Neural crest cell (in vitro differentiated cells): Measurements from ENCODE around the gene TMTC1. TPM values are rescaled to one million over a fixed set of nuclear protein-coding genes. Genes with fewer than 3 reads are reported as not detected.

Experiments
- DNase-seq: peaks from one replicate; pipeline ENCODE4 v3.0.0; 2021; ENCODE audit warnings: low read depth, mixed read lengths, low spot score
- H3K27ac Mint-ChIP-seq: one replicate; pipeline ENCODE4 v1.8.0; 2021; ENCODE audit warnings: mild to moderate bottlenecking, mixed read lengths; ENCODE audit not compliant: unreplicated experiment
- H3K27me3 Mint-ChIP-seq: 2 replicates; pipeline ENCODE4 v1.8.0; 2021; ENCODE audit warnings: low read depth, mild to moderate bottlenecking, mixed read lengths
- H3K36me3 Mint-ChIP-seq: 2 replicates; pipeline ENCODE4 v1.8.0; 2021; ENCODE audit warnings: low read depth, mild to moderate bottlenecking, mixed read lengths
- H3K4me1 Mint-ChIP-seq: 2 replicates; pipeline ENCODE4 v1.8.0; 2021; ENCODE audit warnings: mixed read lengths
- H3K4me3 Mint-ChIP-seq: one replicate; pipeline ENCODE4 v1.8.0; 2021; ENCODE audit warnings: mild to moderate bottlenecking, mixed read lengths
- H3K9me3 Mint-ChIP-seq: 2 replicates; pipeline ENCODE4 v1.8.0; 2021; ENCODE audit warnings: mixed read lengths
- CTCF ChIP-seq: fragments of 200-600 bp; sonication (generic); conservative IDR thresholded peaks from 2 replicates; pipeline ENCODE4 v1.5.0; 2021; ENCODE audit warnings: antibody characterized with exemption, mild to moderate bottlenecking
- total RNA-seq: library from RNA; stranded (reverse); gene quantifications from 2 replicates; pipeline ENCODE4 v1.2.1, GENCODE V29; 2021

Gene TMTC1
- total RNA-seq, 1 donor from 2014 or later: 13.1 TPM

DNA sequence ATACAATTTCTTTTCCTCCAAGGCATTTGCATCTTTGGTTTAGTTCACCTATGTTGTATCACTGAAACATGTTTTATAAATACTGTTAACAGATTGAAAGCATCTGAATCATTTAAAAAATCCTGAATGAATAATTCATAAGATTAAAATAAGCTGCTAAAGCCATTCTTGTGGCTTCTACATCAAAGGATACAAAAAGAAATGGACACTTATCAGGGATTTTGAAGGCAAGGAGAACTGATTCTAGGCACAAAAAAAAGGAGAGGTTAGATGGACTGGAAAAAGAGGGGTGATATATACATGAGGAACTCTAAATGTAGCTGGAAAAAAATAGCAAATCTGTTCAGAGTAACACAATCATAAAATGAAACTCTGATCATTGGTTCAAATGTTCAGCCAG lies 280.5 kb downstream of the TMTC1 start:
- no peak overlapping the region for H3K27ac Mint-ChIP-seq
- H3K4me1 Mint-ChIP-seq: no peaks in the 10 kb centered on the region
- peaks cover 8% of the 10 kb centered on the region for H3K36me3 Mint-ChIP-seq
- no peak for TF ChIP-seq CTCF
- no peak for DNase-seq
- no peaks in the 10 kb centered on the region for H3K9me3 Mint-ChIP-seq
- no peak overlapping the region for H3K4me3 Mint-ChIP-seq
- H3K27me3 Mint-ChIP-seq: no peaks in the 10 kb centered on the region

- no peak for TF ChIP-seq CTCF
- Mint-ChIP-seq H3K36me3 (peaks cover 6% of the 10 kb centered on the region), H3K4me1 (no peaks in the 10 kb centered on the region), H3K4me3 (no peak overlapping the region), H3K9me3 (no peaks in the 10 kb centered on the region), H3K27me3 (no peaks in the 10 kb centered on the region), H3K27ac (no peak overlapping the region)
- no peak for DNase-seq
Observed at GRCh38 chr12:29499235-29499634, 284.5 kb downstream of the TMTC1 start.

GRCh38 chr12:29497588-29497987 lies 286.2 kb downstream of the TMTC1 start, which contains the start of gene OVCH1:
Gene OVCH1 (minus strand): TSS chr12:29497686. CDS start chr12:29497686, 0 bp downstream.
- H3K4me3 Mint-ChIP-seq: no peak within 1 kb of the TSS
- no peak for DNase-seq
- H3K4me1 Mint-ChIP-seq: no peaks in the 10 kb centered on the region
- H3K27ac Mint-ChIP-seq: no peak within 1 kb of the TSS
- TF ChIP-seq CTCF: no peak
- no peaks in the 10 kb centered on the region for H3K9me3 Mint-ChIP-seq
- no peaks in the 10 kb centered on the region for H3K27me3 Mint-ChIP-seq
- H3K36me3 Mint-ChIP-seq: peaks cover 6% of the 10 kb centered on the region

DNA sequence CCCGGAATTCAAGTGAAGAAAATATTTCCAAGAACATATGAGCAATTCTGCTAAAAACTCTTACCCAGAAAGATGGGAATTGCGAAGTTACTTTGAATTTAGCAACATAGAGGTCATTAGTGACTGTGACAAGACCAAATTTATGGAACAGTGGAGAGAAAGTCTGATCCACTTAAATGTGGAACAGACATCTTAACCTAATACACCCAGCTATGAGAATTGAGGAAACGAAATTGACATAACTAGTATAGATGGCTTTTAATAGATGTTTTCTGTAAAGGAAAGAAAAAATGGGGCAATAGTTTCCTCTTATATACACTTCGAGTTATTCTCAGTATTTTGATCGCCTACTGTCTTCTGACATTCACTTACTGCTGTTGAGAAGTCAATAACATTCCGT lies 290.9 kb downstream of the TMTC1 start:
- H3K36me3 Mint-ChIP-seq: no peaks in the 10 kb centered on the region
- no peak for DNase-seq
- TF ChIP-seq CTCF: no peak
- no peak overlapping the region for H3K4me3 Mint-ChIP-seq
- no peaks in the 10 kb centered on the region for H3K9me3 Mint-ChIP-seq
- no peaks in the 10 kb centered on the region for H3K4me1 Mint-ChIP-seq
- no peaks in the 10 kb centered on the region for H3K27me3 Mint-ChIP-seq
- H3K27ac Mint-ChIP-seq: no peak overlapping the region

- Mint-ChIP-seq H3K36me3 (no peaks in the 10 kb centered on the region), H3K4me3 (no peak overlapping the region), H3K27ac (no peak overlapping the region), H3K27me3 (no peaks in the 10 kb centered on the region), H3K4me1 (no peaks in the 10 kb centered on the region), H3K9me3 (no peaks in the 10 kb centered on the region)
- no peak for DNase-seq
- TF ChIP-seq CTCF: no peak
Observed at GRCh38 chr12:29486972-29487371, 296.8 kb downstream of the TMTC1 start.

GRCh38 chr12:29463198-29463597 lies 320.5 kb downstream of the TMTC1 start:
- no peak overlapping the region for H3K27ac Mint-ChIP-seq
- H3K36me3 Mint-ChIP-seq: peaks cover 3% of the 10 kb centered on the region
- no peaks in the 10 kb centered on the region for H3K27me3 Mint-ChIP-seq
- no peaks in the 10 kb centered on the region for H3K4me1 Mint-ChIP-seq
- H3K9me3 Mint-ChIP-seq: no peaks in the 10 kb centered on the region
- no peak for TF ChIP-seq CTCF
- no peak for DNase-seq
- H3K4me3 Mint-ChIP-seq: no peak overlapping the region
